Hindlimb muscle (tissue), 1 donor: Measurements from ENCODE around the gene RAB11B. TPM values are rescaled to one million over a fixed set of nuclear protein-coding genes. Genes with fewer than 3 reads are reported as not detected.
"Not testable (repeated sequence)": the region's sequence is repeated elsewhere in the genome, so short reads cannot be mapped to it uniquely, and the experiment has no call there.

Experiments
- DNase-seq: peaks from one replicate; pipeline ENCODE4 v3.0.0-alpha.2; 2013
- polyA plus RNA-seq: library from polyadenylated mRNA; unstranded; fragments of 120-200 nt; gene quantifications from one replicate; pipeline ENCODE4 v1.2.1, GENCODE V29; 2013; ENCODE audit not compliant: insufficient read length

RAB11B gene
- polyA plus RNA-seq: 85.3 TPM

DNA sequence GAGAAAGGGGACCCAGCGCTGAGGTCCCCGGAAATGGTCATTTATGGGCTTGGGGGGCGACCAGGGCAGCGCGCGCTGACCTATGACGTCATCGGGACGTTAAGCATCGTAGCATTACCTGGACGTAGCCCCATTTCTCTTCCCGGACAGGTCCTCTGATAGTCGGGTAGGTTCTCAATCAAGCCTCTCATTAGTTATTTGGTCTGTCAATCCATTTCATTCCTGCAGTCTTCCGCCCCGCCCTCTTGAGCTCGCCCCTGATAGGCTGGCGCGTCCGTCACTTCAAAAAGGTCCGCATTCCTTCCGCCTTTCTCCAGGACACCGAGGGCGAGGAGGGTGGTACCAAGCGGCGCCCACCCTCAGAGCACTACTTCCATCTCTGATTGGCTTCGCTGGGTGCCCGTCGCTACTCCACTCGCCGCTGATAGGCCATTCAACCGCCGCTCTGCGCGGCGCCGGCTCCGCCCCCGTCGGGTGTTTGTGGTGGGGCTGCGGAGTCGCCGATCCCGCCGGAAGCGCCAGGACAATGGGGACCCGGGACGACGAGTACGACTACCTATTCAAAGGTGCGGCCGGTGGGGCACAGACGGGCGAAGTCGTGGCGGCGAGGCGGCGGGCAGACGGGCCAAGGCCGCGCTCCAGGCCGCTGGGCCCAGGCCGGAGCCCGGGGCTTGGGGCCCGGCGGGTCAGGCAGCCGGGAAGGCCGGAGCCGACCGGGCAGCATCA, at the start of gene RAB11B:
Gene RAB11B, plus strand, starts transcription at position 470 of the 726 bp plus-strand sequence. Its CDS starts 57 bp downstream, at position 527.
- peak; percentile 100 for DNase-seq

DNA sequence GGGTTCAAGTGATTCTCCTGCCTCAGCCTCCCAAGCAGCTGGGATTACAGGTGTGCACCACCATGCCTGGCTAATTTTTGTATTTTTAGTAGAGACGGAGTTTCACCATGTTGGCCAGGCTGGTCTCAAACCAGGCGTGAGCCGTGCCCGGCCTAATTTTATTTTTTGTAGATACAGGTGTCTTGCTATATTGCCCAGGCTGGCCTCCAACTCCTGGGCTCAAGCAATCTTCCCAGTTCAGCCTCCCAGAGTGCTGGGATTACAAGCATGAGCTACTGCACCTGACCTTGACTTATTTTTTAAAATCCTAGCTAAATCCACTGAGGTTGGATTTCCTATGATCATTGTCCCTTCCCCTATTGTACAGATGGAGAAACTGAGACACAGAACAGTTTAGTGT, 48.7 kb upstream of the RAB11B start:
- not testable (repeated sequence) for DNase-seq

- no peak for DNase-seq
These were observed 47.9 kb upstream of the RAB11B start for GRCh38 chr19:8342316-8342683.

- peak; percentile 85 for DNase-seq
These were observed 47.3 kb upstream of the RAB11B start, which contains the start of gene KANK3 for GRCh38 chr19:8342684-8343482. Gene KANK3, minus strand, starts transcription at chr19:8343262. Its CDS starts 5,434 bp downstream, at chr19:8337828.

- DNase-seq: no peak
These were observed 46.7 kb upstream of the RAB11B start for GRCh38 chr19:8343483-8343844.

DNA sequence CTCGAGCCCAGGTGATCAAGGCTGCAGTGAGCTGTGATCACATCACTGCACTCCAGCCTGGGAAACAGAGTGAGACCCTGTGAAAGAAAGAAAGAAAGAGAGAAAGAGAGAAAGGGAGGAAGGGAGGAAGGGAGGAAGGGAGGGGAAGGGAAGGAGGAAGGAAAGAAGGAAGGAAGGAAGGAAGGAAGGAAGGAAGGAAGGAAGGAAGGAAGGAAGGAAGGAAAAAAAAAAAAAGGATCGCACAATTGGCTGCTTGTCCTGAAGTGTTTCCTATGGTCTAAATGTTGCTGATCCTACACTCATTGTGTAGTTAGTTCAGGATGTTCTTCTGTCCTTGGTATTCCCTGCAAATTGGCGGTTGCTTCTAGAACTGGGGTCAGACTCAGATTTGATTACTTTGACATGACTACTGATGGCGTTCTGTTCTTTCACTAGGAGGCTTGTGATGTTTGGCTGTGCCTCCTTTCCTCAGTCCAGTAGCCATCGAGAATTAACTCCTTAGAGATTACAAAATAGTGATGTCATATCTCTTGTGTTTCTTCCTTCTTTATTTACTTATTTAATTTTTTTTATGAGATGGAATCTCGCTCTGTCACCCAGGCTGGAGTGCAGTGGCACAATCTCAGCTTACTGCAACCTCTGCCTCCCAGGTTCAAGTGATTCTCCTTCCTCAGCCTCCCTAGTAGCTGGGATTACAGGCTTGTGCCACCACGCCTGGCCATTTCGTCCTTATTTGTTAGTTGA, 40.4 kb upstream of the RAB11B start:
- DNase-seq: not testable (repeated sequence)

DNA sequence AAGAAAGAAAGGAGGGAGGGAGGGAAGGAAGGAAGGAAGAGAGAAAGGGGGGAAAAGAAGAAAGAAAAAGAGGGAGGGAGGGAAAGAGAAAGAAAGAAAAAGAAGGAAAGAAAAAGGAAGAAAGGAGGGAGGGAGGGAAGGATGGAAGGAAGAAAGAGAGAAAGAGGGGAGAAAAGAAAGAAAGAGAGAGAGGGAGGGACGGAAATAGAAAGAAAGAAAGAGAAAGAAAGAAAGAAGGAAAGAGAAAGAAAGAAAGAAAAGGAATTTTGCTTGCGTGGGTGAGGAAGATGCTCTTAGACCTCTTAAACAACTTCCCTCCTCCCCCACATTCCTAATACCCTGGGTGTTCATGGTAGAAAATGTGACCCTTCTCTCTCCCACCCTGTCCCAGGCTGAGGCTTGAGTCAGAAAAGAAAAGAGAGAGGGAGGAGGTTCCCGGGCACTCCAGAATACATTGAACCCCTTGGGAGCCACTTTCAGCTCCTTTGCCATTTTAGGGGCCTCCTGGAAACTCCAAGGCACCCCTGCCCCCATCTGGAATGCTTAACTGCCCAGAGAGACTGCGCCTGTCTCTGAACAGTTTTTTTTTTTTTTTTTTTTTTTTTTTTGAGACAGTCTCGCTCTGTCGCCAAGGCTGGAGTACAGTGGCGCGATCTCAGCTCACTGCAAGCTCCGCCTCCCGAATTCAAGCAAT, 37.9 kb upstream of the RAB11B start:
- DNase-seq: no peak

- not testable (repeated sequence) for DNase-seq
These were observed 37.3 kb upstream of the RAB11B start for GRCh38 chr19:8352845-8353244.

GRCh38 chr19:8355631-8356402, 34.3 kb upstream of the RAB11B start:
- no peak for DNase-seq

DNA sequence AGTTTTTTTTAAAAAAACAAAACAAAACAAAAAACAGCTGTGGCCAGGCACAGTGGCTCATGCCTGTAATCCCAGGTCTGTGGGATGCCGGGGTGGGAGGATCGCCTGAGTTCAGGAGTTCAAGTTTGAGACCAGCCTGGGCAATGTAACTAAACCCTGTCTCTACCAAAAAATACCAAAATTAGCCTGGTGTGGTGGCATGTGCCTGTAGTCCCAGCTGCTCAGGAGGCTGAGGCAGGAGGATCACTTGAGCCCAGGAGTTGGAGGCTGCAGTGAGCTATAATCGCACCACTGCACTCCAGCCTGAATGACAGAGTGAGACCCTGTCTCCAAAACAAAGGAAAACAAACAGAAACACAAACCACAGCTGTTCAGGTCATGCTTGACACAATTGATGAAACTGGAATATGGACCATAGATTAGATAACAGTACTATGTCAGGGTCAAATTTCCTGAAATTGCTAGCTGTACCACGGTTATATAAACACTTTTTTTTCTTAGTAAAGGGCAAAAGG, 33.1 kb upstream of the RAB11B start:
- DNase-seq: no peak

DNA sequence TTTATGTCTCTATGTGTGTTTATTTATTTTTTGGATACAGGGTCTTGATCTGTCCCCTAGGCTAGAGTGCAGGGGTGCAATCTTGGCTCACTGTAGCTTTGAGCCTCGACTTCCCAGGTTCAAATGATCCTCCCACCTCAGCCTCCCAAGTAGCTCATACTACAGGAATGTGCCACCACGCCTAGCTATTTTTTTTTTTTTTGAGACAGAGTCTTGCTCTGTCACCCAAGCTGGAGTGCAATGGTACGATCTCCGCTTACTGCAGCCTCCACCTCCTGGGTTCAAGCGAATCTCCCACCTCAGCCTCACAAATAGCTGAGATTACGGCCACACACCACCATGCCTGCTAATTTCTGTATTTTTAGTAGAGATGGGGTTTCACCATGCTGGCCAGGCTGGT, 31.2 kb upstream of the RAB11B start:
- DNase-seq: no peak

- no peak for DNase-seq
These were observed 30.0 kb upstream of the RAB11B start for GRCh38 chr19:8360196-8360595.

- DNase-seq: peak; percentile 86
These were observed 28.0 kb upstream of the RAB11B start for GRCh38 chr19:8361921-8362793.

GRCh38 chr19:8363803-8364771, 26.1 kb upstream of the RAB11B start, which contains the start of gene ANGPTL4:
Gene ANGPTL4, plus strand, starts transcription at chr19:8364155. Its CDS starts 167 bp downstream, at chr19:8364322.
- peak; percentile 58 for DNase-seq

DNA sequence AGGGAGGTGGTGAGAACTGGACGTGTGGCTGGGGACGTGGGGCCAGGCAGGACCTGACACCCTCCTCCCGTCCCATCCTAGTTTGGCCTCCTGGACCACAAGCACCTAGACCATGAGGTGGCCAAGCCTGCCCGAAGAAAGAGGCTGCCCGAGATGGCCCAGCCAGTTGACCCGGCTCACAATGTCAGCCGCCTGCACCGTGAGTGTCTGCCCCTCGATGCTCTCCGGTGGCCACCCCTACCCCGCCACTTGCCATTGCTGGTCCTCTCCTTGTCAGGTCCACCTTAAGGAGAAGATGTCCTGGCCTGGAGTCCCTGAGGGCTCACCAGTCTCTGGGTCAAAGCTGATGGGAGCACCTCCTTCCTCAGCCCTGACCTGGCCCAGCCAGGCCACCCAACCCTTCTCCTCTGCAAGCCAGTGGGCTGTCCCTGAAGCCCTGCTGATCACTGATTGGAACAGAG, 24.0 kb upstream of the RAB11B start:
- no peak for DNase-seq

DNA sequence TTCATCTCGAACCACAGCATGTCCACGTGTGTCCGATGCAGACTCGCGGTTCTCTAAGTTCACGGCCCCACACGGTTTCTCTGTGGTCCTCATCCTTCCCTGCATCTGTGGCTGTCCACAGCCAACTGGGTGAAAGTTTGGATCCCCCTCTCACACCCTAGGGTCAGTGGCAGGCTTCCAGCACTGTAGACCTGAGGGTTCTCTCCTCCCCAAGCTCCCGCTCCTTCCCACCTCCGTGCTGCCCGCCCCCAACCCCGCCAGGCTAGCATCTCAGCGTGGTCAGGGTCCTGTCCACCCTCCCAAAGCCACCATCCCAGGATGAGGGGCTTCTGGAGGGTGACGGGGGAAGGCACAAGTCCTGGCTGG, 23.2 kb upstream of the RAB11B start:
- no peak for DNase-seq

DNA sequence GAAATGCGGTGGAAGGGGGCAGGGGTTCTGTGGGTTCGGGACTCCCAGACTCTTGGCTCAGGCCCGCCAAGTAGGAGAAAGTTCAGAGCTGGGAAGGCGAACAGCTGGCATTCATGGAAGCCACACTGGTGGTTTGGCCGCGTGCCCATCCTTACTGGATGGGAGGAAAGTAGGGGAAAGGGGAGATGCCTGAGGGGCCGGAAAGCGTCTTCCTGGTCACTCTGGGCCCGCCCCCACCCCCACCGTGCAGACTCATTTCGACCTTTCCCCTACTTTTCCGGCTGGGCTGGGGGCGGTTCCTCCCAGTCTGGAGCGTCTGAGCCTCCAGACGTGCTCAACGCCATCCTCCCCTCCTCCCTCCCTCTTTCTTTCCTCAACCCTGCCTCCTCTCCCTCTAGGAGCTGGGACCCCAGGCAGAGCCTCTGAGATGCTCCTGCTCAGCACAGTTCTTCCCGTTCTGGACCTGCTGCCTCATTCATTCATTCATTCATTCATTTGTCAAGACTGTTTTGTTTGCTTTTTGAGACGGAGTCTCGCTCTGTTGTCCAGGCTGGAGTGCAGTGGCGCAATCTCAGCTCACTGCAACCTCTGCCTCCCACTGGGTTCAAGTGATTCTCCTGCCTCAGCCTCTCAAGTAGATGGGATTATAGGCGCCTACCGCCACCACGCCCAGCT, 22.7 kb upstream of the RAB11B start:
- DNase-seq: peak; percentile 78
